Stimulated activated CD4-positive, alpha-beta T cell treated with anti-CD3 and anti-CD28 coated beads, Interleukin-15, amount 100 ng/mL, for 48 hours (primary cell): ENCODE data around the gene MPC2.
"Not testable (repeated sequence)": the region's sequence is repeated elsewhere in the genome, so short reads cannot be mapped to it uniquely, and the experiment has no call there.

ENCODE experiments used
- DNase-seq, 2 donors: peaks; one replicate each; pipeline ENCODE4 v3.0.0-alpha.2; 2020; ENCODE audit warnings: low read depth in 2 of 2

Gene MPC2

GRCh38 chr1:167934426-167935215 lies 2.3 kb downstream of the MPC2 start:
- no peak for DNase-seq

- no peak for DNase-seq
These were observed 3.1 kb downstream of the MPC2 start for GRCh38 chr1:167933788-167934187.

GRCh38 chr1:167929725-167930124 lies 7.1 kb downstream of the MPC2 start:
- DNase-seq: no peak

GRCh38 chr1:167928919-167929318 lies 8.0 kb downstream of the MPC2 start:
- not testable (repeated sequence) for DNase-seq

- no peak for DNase-seq
These were observed 8.4 kb downstream of the MPC2 start for GRCh38 chr1:167928457-167928852.

- DNase-seq: no peak
These were observed 9.7 kb downstream of the MPC2 start for GRCh38 chr1:167927046-167927754.

GRCh38 chr1:167926486-167926997 lies 10.3 kb downstream of the MPC2 start:
- no peak for DNase-seq

- DNase-seq: no peak
These were observed 12.2 kb downstream of the MPC2 start for GRCh38 chr1:167924543-167925231.

- no peak for DNase-seq
These were observed 12.8 kb downstream of the MPC2 start for GRCh38 chr1:167924102-167924501.

- no peak for DNase-seq
These were observed 13.4 kb downstream of the MPC2 start for GRCh38 chr1:167923324-167924056.

GRCh38 chr1:167922611-167923074 lies 14.2 kb downstream of the MPC2 start:
- DNase-seq: no peak

GRCh38 chr1:167922023-167922422 lies 14.8 kb downstream of the MPC2 start:
- no peak for DNase-seq

GRCh38 chr1:167916766-167917511 lies 19.9 kb downstream of the MPC2 start:
- no peak for DNase-seq

GRCh38 chr1:167915569-167915968 lies 21.3 kb downstream of the MPC2 start:
- no peak for DNase-seq

- no peak for DNase-seq
These were observed 22.9 kb downstream of the MPC2 start, which contains the start of gene ADCY10 for GRCh38 chr1:167913895-167914496. TSS of gene ADCY10 (minus strand) at chr1:167914134. CDS start at chr1:167905140, 8,994 bp downstream.

GRCh38 chr1:167912294-167912693 lies 24.6 kb downstream of the MPC2 start:
- DNase-seq: no peak

GRCh38 chr1:167911413-167911812 lies 25.5 kb downstream of the MPC2 start:
- DNase-seq: no peak

- no peak for DNase-seq
These were observed 26.3 kb downstream of the MPC2 start for GRCh38 chr1:167910530-167910929.

GRCh38 chr1:167909691-167910180 lies 27.1 kb downstream of the MPC2 start:
- no peak for DNase-seq

- DNase-seq: no peak
These were observed 31.2 kb downstream of the MPC2 start for GRCh38 chr1:167905671-167906070.
